Activated CD8-positive, alpha-beta memory T cell treated with anti-CD3 and anti-CD28 coated beads for 4 hours (primary cell): ENCODE results near the gene USP34.
"Not testable (repeated sequence)": the region's sequence is repeated elsewhere in the genome, so short reads cannot be mapped to it uniquely, and the experiment has no call there.

ENCODE experiments used
- DNase-seq, 2 donors: peaks; one replicate each; pipeline ENCODE4 v3.0.0-alpha.2; 2020; ENCODE audit warnings: low read depth in 2 of 2

The USP34 gene

GRCh38 chr2:61252031-61252430 is 218.9 kb downstream of the USP34 start:
- DNase-seq = no peak

- no peak for DNase-seq
These were observed 221.3 kb downstream of the USP34 start for GRCh38 chr2:61249521-61250071.

GRCh38 chr2:61247204-61247812 is 223.6 kb downstream of the USP34 start:
- DNase-seq = no peak

- no peak for DNase-seq
These were observed 226.2 kb downstream of the USP34 start for GRCh38 chr2:61244694-61245093.

GRCh38 chr2:61241266-61241665 is 229.6 kb downstream of the USP34 start:
- no peak for DNase-seq

- no peak for DNase-seq
These were observed 232.5 kb downstream of the USP34 start for GRCh38 chr2:61238219-61239012.

- DNase-seq = no peak
These were observed 235.2 kb downstream of the USP34 start for GRCh38 chr2:61235716-61236115.

GRCh38 chr2:61233581-61233980 is 237.3 kb downstream of the USP34 start:
- DNase-seq = no peak

- DNase-seq = no peak
These were observed 241.0 kb downstream of the USP34 start for GRCh38 chr2:61229936-61230335.

- DNase-seq = no peak
These were observed 248.3 kb downstream of the USP34 start for GRCh38 chr2:61222567-61222966.

GRCh38 chr2:61221819-61222218 is 249.1 kb downstream of the USP34 start:
- DNase-seq = no peak

- no peak for DNase-seq
These were observed 250.1 kb downstream of the USP34 start for GRCh38 chr2:61220768-61221167.

- DNase-seq = no peak
These were observed 252.1 kb downstream of the USP34 start for GRCh38 chr2:61218817-61219170.

GRCh38 chr2:61218076-61218816 is 252.6 kb downstream of the USP34 start:
- no peak for DNase-seq

GRCh38 chr2:61214171-61214570 is 256.7 kb downstream of the USP34 start:
- DNase-seq = no peak

GRCh38 chr2:61210332-61210981 is 260.4 kb downstream of the USP34 start:
- DNase-seq = no peak

GRCh38 chr2:61205132-61205531 is 265.8 kb downstream of the USP34 start:
- DNase-seq = no peak

GRCh38 chr2:61196671-61197070 is 274.2 kb downstream of the USP34 start:
- no peak for DNase-seq

GRCh38 chr2:61194646-61195045 is 276.2 kb downstream of the USP34 start:
- DNase-seq = not testable (repeated sequence)

- DNase-seq = no peak
These were observed 277.0 kb downstream of the USP34 start for GRCh38 chr2:61193670-61194561.

- DNase-seq = no peak
These were observed 283.8 kb downstream of the USP34 start for GRCh38 chr2:61187085-61187484.
